KOPT-K1 (cell line): ENCODE data around the gene GSN.

Experiments used
- H3K27ac ChIP-seq: fragments of 200-600 bp; sonication (generic); 2 replicates; pipeline ENCODE4 v1.5.1; 2016; ENCODE audit warnings: antibody characterized with exemption, mild to moderate bottlenecking, low read depth, low read length; ENCODE audit not compliant: poor library complexity, severe bottlenecking
- H3K36me3 ChIP-seq: fragments of 200-600 bp; sonication (generic); 2 replicates; pipeline ENCODE4 v1.5.1; 2017; ENCODE audit warnings: antibody characterized with exemption, mild to moderate bottlenecking, low read length, moderate library complexity; ENCODE audit not compliant: insufficient read depth
- H3K9me3 ChIP-seq: fragments of 200-600 bp; sonication (generic); 2 replicates; pipeline ENCODE4 v1.5.1; 2017; ENCODE audit warnings: antibody characterized with exemption, low read length, mild to moderate bottlenecking; ENCODE audit not compliant: insufficient read depth, poor library complexity, severe bottlenecking

GSN gene

DNA sequence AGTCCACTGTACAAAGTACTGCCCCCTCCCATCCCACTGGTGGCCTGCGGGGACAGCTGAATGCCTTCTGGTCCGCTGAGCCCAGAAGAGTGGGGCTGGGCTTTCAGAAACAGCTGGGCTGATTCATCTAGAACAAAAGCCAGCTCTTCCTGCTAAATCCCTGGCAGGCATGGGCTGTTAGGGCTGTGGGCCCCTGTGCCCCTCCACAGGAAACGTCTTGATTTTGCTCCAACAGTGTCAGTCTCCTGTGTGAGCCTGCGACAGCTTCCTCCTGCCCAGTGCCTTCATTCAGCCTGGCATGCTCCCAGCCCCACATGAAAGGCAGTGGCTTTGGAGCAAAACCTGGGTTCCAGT, 6.9 kb upstream of the GSN start:
- H3K9me3 ChIP-seq, result no peaks in the 10 kb centered on the region
- no peak overlapping the region for H3K27ac ChIP-seq
- no peaks in the 10 kb centered on the region for H3K36me3 ChIP-seq

DNA sequence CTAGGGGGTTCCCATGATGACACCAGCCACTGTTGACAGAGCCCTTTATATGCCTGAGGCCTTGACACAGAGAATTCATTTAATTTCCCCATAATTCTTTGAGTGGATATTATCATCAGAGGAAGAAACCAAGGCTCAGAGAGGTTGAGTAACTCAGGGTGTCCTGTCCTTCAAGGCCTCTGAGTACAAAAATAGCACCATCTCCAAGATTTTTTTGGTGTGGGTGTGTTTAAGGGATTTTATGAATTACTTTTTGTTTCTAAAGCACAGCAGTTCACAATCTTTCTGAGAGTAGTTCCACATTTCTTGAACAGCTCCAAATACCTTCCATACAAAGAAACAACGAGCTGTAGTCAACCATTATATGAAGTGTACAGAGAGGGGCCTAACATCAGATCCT, 6.2 kb upstream of the GSN start:
- Histone ChIP-seq H3K36me3 (no peaks in the 10 kb centered on the region), H3K9me3 (no peaks in the 10 kb centered on the region), H3K27ac (no peak overlapping the region)

DNA sequence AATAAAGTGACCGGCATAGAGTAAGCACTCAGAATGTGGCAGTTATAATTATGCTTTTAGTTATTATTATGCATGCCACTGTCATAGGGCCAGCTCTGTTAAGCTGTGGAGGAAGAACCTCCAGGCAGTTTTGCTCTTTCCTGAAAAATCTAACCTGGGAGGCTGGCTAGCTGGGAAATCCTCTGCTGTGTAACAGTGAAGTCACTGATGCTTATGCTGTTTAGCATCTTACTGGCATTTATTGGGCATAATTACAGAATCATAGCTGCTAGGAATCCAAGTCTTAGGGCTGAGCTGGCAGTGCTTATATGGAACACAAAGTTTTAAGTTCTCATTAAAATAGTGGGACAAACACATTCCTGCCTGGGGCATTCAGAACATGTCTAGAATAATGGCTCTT, 5.5 kb upstream of the GSN start:
- Histone ChIP-seq H3K36me3 (no peaks in the 10 kb centered on the region), H3K27ac (no peak overlapping the region), H3K9me3 (no peaks in the 10 kb centered on the region)

DNA sequence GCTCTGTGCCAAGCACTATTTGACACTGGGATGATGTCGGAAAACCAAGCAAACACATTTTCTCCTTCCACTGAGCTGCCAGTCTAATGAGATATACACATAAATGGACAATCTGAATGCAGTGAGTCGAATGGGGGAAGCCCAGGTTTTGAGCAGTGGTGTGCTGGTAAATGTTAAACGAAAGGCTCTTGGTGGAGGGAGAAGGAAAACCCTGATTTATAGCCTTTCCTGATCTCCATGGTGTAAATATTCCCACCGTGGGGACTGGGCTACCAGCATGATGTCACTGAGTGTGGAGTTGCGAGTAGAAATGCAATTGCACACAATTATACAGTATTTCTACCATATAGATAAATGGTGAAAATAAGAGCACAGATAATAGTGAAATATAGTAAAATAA, 5.0 kb upstream of the GSN start:
- Histone ChIP-seq H3K36me3 (no peaks in the 10 kb centered on the region), H3K9me3 (no peaks in the 10 kb centered on the region), H3K27ac (no peak overlapping the region)

DNA sequence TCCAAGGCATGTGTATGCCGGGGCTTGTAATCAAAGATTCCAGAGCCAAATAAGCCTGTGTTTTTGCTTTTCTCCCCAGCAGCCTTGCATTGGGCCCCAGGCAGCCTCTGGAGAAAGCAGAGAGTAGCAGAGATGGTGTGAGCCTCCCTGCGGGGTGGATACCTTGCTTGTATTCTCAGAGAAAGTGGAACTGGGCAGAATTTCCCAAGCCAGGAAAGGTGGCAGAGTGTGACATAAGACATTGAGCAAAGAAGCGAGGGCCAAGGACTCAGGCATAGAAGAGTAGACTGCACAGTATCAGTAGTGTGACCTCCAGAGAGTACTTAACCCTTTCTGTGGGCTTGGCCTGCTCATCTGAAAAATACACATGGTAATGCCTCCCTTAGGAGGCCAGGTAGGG, 1.6 kb upstream of the GSN start:
- no peaks in the 10 kb centered on the region for H3K9me3 ChIP-seq
- H3K27ac ChIP-seq, result no peak overlapping the region

DNA sequence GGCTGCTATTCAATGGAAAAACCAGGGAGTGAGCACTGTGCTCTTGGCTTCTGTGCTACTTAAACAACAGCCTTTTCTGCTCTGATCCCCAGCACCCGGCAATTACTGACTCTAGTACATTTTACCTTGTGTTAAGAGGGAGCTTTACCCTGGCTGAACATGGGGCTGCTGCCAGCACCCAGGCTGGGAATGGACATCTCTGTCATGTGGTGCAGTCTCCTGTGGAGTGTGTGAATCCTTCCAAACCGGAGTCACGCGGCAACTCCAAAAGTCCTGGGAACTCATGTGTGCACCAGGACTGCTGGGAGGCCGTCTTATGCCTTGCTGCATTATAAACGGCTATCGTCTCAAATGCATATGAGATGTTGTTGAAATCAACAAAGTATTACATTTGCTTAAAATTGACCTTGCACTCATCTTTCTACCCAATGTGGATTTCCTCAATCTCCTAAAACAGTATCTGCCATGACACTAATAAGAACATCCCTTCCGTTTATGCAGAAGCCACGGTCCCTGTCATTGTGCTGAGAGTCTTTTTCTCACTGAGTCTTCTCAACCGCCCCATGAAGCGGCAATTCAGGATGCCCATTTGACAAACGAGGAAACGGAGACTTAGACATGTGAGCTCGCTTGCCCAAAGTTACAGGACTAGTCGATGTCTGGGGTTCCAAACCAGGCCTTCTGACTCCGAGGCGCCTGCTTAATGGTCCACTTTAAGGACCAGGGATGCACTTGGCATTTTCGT, 884 bp upstream of the GSN start:
- Histone ChIP-seq H3K27ac (no peak overlapping the region), H3K36me3 (no peaks in the 10 kb centered on the region), H3K9me3 (no peaks in the 10 kb centered on the region)

More for the DNA sequence above, 1.6 kb upstream of the GSN start:
- H3K36me3 ChIP-seq, result no peaks in the 10 kb centered on the region

DNA sequence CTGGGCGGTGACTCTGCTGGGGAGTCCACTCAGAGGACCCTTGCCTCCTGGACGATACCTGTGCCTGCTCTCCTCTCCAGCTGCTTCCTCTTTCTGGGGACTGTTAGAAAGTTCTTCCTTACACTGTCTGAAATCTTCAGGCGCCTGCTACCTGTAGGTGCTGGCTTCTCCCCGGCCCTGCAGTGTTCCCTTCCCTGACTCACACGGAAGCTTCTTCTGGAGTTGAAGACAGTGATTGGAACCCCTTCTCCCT, 562 bp downstream of the GSN start:
- no peaks in the 10 kb centered on the region for H3K36me3 ChIP-seq
- H3K27ac ChIP-seq, result no peak overlapping the region
- no peaks in the 10 kb centered on the region for H3K9me3 ChIP-seq

DNA sequence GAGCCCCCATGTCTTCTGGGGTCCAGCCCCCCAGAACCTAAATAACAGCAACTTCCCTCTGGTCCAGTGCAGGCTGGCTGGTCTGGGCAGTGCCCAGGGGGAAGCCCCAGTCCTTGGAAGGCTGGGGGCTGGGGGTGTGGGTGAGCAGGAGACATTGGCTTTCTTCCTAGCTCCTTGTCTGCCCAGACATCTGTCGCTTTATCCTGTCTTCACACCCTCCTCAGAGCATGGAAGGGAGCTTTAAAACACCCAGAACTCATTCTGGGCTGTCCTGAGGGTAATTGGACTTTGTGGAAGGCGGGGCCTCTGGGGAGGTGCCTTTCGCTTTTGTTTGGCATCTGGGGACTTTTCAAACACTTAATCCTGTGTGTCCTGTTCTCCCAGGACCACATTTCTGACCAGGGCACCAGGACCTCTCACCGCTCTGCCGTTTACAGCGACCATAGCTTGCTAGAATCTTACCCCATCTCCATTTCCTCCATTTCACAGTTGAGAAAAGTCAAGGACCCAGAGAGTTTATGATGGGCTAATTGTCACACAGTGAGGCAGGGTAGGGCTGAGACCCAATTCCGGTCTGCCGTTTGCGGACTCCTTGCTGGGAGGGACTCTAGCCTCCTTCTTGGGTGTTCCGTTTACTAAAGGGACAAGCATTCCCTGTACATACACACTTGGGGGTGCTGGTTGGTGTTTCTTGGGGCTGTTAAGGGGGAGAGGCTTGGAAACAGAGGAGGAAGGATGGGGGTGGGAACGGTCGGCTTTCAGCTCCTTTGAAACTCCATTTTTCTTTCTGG, 1.1 kb downstream of the GSN start:
- no peak overlapping the region for H3K27ac ChIP-seq
- no peaks in the 10 kb centered on the region for H3K9me3 ChIP-seq
- no peaks in the 10 kb centered on the region for H3K36me3 ChIP-seq

DNA sequence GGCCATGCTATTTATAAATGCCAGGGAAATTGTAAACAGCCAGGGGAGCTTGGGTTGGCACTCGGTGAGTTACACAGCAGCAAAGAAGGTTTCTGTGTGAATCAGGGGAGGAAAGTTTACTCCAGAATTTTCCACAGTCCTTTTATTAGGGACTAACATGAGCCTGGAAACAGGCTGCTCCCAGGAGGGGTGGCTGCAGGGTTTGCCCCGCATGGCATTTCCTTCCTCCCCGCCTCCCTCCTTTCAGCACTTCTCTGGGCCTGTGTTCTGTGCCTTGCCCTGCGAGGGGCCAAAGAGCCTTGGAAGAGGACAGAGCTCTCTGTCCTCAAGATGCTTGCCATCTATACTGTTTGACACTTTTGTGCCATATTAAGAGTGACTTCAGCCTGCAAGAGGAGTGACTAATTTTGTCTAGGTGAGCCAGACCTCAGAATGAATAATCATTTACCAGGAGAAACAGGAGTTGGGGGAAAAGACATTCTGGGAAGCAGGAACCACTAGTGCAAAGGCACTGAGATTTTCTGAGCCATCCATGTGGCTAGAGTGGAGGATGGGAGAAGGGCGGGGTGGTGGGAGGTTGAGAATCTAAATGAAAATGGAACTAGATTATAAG, 1.8 kb downstream of the GSN start:
- no peaks in the 10 kb centered on the region for H3K9me3 ChIP-seq
- no peak overlapping the region for H3K27ac ChIP-seq
- H3K36me3 ChIP-seq, result no peaks in the 10 kb centered on the region

DNA sequence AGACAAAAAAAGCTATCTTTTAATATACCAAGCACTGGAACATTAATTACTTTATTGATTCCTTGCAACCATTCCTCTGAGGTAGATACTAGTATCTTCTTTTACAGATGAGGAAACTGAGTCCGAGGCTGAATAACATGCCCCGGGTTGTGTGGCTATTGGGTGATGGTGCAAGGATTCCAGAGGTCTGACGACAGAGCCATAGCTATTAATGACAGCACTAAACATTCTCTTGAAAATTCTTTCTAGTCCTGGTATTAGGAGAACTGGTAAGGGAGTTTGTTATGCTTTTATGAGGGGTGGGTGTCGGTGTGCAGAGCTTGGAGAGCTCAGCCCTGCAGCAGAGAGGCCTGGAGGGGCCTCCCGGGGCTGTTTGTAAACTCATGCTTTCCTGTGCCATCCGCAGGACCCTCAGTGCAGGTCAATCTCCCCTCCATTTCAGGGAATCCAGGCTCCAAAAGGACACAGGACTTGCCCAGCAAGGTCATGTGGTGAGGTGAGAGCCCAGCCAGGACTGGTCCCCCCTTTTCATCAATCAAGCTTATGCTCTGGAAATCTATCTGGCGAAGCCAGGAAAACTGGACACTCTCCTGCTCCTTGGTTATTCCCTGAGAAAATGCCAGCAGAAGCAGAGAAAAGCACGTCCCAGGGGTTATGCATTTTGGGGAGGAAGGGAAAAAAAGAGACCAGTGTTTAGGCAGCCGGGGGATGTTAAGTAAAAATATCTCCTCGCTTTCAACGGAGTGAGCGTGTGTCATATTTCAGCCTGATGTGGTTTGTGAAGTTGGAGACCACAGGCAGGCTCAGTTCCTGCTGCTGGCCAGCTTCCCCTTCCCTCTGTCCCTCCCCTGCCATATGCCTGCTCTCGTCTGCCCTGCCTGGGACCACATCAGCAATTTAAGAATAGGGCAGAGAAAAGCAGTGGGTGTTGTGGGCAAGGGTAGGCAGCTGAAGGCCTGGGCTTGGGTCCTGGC, 3.7 kb downstream of the GSN start:
- no peaks in the 10 kb centered on the region for H3K9me3 ChIP-seq
- H3K36me3 ChIP-seq, result no peaks in the 10 kb centered on the region
- H3K27ac ChIP-seq, result no peak overlapping the region

DNA sequence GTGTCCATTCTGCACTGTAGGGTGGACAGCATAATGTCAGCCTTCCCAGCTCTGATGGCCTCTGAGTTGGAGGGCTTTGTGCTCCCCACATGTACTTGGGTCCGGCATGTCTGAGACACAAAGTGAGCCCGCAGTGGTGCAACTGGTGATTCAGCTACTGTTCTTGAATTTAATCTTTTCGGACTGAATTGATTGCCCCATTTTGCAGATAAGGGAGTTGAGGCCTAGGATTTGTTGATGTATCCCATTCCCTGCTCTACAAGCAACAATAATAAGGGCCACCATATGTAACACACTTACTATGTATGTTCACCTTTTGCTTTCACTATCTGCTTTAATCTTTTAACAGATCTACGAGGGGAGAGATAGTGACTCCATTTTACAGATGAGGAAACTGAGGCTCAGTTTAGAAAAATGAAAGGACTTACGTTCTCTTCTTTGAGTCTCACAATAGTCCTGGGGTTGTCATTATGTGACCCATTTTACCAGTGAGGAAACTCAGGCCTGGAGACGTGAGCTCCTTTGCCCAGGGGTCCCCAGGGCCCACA, 4.5 kb downstream of the GSN start:
- no peaks in the 10 kb centered on the region for H3K9me3 ChIP-seq
- no peaks in the 10 kb centered on the region for H3K36me3 ChIP-seq
- no peak overlapping the region for H3K27ac ChIP-seq

DNA sequence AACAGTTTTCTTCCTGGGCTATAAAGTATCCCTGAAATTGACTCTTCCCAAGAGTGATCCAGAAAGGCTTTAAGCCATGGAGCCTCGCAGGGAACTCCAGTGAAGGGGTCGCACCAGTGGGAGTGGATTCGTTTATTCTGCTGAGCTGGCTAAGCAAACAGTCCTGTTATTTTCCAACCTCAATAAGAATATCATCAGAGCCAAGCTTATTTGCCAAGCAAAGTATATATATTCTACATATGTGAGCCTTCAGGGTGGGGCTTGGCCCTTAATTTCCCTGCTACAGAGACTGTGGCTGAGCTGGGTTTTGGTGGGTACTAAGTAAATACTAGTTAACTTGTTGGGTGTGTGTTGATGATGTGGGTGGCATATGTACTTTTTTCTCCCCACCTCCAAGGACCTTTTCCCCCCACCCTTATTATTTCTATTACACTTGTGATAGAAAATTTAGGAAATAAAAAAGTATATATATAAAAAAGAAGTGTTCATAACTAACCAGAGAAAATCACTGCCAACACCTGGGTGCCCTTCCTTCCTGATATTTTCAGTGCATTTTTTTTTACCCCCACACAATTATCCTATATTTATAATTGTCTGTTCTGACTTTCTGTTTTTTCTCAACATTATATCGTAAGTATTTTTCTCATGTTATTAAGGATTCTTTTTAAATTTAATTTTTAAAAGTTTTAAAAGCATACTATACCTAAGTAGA, 5.3 kb downstream of the GSN start:
- H3K9me3 ChIP-seq, result no peaks in the 10 kb centered on the region
- no peaks in the 10 kb centered on the region for H3K36me3 ChIP-seq
- H3K27ac ChIP-seq, result no peak overlapping the region

DNA sequence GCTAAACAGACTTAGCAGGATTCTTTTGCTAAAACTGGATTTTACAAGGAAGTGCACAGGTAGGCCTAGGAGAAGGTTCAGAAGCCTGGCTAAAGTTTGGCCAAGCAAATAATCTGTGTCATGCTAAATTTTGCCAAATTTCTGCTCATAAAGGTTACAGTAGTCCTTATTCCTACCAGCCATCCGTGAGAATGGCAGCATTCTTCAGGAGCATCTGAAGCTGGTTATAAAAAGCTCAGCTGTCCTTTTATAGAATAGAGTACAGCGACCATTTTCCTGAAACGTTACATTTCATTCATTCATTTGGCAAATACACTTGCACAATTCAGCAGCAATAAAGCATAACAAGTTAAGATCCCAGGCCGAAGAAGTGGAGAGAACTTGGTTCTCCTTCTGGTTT, 6.9 kb downstream of the GSN start:
- Histone ChIP-seq H3K27ac (no peak overlapping the region), H3K36me3 (no peaks in the 10 kb centered on the region), H3K9me3 (no peaks in the 10 kb centered on the region)
